GM20431 (cell line): Measurements from ENCODE around the gene TUBB4B.
"Not testable (repeated sequence)": the region's sequence is repeated elsewhere in the genome, so short reads cannot be mapped to it uniquely, and the experiment has no call there.

Experiments
- in situ Hi-C: fragments of 300-500 bp; cut with MseI, MboI; formaldehyde crosslinking; loops from one replicate; pipeline ENCODE4 v1.15.0; 2020; ENCODE audit warnings: low sequenced_read_pairs; ENCODE audit not compliant: unreplicated experiment

TUBB4B gene

DNA sequence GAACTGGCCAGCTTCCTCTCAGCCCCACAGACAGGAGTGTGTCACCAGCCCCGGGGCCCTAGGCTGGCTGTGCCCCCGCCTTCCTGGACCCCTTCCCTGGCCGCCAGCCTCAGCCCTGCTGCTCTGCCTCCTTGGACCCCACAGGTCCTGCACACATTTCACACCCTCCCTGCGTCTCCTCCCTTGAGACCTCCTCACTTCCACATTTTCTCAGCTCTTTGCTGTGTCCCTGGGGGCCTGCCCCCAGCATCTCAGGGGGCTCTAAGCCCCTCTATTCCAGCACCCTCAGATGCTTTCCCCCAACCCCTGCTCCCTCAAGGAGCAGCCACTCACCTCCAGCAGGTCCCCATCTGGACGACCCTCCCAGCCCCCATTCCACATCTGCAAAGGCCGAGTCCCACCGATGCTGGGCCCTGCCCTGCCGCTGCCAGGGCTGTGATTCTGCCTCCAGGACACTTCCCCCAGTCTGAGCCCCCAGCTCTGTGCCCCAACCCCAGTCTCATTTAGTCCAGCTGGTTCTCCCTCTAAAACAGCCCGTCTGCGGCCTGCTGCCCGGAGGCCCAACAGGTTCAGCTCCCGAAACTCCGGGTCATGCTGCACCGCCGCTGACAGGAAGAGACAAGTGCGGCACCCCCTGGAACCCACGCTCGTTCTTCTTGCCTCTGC lies 6.2 kb upstream of the TUBB4B start:
- in situ Hi-C loops, result loop anchor here (10.0 kb wide), 1 partner anchor 130 kb away; no protein-coding TSS in a partner anchor

GRCh38 chr9:137235424-137236237 lies 5.5 kb upstream of the TUBB4B start:
- in situ Hi-C loops, result loop anchor here (10.0 kb wide), 1 partner anchor 131 kb away; no protein-coding TSS in a partner anchor

DNA sequence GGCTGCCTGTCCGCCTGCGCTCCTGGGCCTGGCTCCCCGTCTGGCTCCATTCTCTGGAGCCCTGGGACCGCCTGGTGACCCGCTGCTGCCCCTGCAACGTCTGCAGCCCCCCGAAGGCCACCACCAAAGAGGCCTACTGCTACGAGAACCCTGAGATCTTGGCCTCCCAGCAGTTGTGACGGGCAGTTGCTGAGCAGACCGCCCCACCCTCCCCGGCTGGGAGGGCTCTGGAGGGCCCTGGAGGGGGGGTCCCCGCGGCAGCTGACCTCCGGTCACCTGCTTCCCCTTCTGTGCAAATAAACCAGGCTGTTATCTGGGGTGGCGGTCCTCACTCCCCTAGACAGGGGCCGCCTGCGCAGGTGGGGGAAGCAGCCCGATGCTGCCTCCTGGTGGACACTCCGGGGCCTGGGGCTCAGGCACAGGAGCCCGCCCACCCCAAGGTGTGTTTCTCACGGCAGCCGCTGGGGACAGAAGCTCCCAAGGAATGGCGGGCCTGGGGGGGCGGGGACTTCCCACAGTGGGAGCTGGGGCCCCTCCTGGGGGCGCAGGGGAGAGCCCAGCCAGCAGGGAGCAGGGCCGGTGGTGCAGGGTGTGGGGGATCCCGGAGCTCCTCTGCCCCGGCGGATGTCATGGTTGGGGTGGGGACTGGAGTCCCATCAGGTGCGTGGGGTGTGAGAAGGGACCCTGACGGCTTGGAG lies 4.7 kb upstream of the TUBB4B start:
- in situ Hi-C loops, result loop anchor here (10.0 kb wide), 1 partner anchor 132 kb away; no protein-coding TSS in a partner anchor

DNA sequence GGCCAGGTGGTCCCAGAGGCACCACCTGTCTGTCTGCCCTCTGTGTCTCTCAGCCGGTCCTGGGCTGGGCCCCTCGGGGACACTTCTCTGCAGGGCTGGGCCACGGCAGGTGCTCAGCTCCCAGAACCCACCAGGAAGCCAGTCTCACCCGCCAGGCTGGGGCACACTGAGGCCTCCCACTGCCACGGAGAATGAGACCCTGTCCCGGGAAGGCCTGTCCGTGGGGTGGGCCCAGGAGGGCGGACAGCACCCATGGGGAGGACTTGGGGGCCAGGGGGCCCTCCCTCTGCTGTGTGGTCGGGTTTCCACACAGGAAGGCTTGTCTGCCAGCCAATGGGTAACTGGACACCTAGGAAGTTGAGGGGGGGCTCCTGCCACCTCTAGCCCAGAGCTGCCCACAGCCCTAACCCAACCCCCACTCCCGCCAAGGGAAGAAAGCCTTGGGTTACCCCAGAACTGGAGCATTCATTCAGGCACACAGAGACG lies 4.1 kb upstream of the TUBB4B start:
- in situ Hi-C loops, result loop anchor here (10.0 kb wide), 1 partner anchor 132 kb away; no protein-coding TSS in a partner anchor

DNA sequence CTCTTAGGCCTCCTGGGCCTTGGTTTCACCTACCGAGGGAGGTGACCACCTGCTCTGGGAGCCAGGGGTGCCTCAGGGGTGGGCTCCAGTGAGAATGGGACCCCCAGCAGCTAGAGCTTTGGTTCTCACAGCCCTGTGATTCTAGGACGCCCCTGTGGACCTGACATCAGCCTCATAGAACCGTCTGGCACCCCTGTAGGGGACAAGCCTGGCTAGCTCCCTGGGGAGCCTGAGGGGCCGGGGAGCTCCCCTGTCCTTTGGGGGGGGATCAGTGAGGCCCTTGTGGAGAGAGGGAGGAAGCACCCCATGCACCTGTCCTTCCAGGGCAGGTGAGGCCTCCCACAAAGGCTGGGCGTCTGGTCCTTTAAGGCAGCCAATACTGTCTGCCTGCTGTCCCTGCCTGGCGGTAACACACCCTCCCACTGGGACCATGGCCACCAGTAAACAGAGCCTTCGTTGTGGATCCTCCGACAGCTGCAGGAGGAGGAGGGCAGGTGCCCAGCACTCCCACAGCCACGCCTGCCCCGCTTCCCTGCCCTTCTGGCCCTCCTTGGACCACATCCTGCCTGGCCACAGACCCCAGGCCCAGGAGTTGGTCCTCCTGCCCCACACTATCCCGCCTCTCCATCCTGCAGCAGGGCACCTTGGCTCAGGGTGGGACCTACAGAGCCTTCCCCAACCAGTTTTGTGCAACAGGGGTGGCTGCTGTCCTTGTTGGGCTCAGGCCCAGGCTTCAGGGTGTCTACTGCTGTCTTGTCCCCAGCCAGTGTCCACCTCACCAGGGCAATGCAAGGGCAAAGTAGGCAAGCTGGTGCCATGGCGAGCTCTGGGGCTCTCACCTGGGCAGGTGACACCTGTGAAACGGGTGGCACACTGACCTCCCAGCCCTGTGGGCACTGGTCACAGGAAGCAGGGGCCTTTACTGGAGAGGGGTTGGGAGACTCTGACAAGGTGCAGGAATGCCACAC lies 3.0 kb upstream of the TUBB4B start:
- in situ Hi-C loops, result loop anchor here (10.0 kb wide), 1 partner anchor 133 kb away; no protein-coding TSS in a partner anchor

- in situ Hi-C loops, result loop anchor here (10.0 kb wide), 1 partner anchor 135 kb away; no protein-coding TSS in a partner anchor
Observed at GRCh38 chr9:137239541-137240200, 1.4 kb upstream of the TUBB4B start.

GRCh38 chr9:137240318-137240840 lies 708 bp upstream of the TUBB4B start:
- in situ Hi-C loops, result no loop called here

DNA sequence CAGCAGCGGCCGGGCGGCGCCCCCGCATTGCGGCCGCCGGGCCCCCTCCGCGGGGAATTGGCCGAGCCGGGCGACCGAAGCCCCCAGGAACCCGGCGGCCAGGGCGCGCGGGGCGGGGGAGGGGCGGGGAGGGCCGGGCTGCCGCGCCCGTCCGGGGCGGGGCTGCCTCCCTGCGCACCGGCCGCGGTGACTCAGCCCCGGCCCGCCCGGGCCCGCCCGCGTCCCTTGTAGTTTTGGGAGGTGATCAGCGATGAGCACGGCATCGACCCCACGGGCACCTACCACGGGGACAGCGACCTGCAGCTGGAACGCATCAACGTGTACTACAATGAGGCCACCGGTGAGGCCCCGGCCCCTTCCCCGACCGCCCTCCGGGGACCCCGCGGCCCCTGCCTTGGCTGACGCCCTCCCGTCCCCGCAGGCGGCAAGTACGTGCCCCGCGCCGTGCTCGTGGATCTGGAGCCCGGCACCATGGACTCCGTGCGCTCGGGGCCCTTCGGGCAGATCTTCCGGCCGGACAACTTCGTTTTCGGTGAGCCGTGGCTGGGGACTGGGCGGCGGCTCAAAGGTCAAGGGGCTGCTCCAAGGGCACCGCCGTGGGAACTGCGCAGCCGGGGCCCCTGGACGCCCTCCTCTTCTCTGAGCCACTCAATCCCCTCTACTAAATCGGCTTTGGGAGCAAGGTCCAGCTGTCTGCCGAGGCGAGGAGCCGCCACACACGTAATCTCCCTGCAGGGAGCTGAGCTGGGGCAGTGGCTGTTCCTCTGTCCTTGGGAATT lies 592 bp downstream of the TUBB4B start:
- in situ Hi-C loops, result no loop called here

GRCh38 chr9:137242269-137243203 lies 1.4 kb downstream of the TUBB4B start:
- in situ Hi-C loops, result no loop called here

- in situ Hi-C loops, result not testable (repeated sequence)
Observed at GRCh38 chr9:137243266-137243625, 2.2 kb downstream of the TUBB4B start.

- in situ Hi-C loops, result no loop called here
Observed at GRCh38 chr9:137243626-137244485, 2.8 kb downstream of the TUBB4B start.

DNA sequence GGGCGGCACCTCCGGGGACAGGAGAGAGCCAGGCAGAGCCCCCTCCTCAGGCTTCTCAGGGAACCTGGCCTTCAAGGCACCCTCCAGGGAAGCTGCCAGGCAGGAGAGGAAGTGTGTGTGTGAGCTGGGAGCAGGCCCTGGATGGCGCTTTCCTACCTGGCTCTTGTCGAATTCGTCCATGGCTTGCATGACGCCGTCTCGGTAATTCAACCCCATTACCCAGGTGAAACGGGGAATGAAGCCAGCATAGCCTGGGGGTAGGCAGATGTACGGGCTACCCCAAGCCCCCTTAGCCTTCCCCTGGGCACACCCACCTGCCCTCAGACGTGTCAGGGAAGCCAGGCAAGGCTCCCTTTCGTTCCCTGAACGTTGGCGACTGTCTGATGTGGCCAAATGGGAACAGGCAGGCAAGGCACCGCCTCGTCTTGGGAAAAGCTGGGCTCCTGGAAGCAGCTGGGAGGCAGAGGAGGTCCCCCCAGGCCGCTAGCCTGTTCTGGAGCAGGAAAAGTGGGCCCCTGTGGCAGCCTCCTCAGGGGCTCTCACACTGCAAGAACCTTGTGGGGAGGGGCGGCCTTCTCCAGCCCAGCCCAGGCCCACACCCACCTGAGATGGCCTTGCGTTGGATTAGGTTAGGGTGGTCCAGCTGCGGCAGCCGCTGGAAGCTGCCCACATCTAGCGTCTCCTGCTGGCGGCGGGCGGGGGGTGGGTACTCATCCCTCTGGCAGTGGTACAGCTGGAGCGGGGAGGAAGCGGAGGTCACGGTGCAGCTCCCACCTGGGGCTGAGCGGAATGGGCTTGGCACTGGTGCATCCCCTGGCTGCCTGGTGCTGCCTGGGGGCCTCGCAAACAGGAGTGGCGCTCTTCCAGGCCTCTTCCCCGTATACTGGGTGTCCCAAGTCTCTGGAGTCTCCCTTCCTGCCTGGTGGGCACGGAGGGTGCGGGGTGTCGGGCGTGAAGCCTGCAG lies 3.7 kb downstream of the TUBB4B start:
- in situ Hi-C loops, result no loop called here

- in situ Hi-C loops, result no loop called here
Observed at GRCh38 chr9:137245450-137246421, 4.6 kb downstream of the TUBB4B start.
